Ectodermal cell (in vitro differentiated cells): ENCODE measurements around the gene SRPX.

ENCODE experiments used
- H3K27ac ChIP-seq: 2 replicates; pipeline ENCODE4 v1.7.0; 2013; ENCODE audit warnings: mild to moderate bottlenecking, low read depth, low read length; ENCODE audit not compliant: insufficient read depth, poor library complexity, severe bottlenecking
- H3K27me3 ChIP-seq: 2 replicates; pipeline ENCODE4 v1.7.0; 2013; ENCODE audit warnings: mild to moderate bottlenecking, low read length; ENCODE audit not compliant: insufficient read depth, control insufficient read depth, poor library complexity, severe bottlenecking
- H3K36me3 ChIP-seq: one replicate; pipeline ENCODE4 v1.7.0; 2013; ENCODE audit warnings: low read length; ENCODE audit not compliant: control insufficient read depth, insufficient read depth
- H3K4me1 ChIP-seq: one replicate; pipeline ENCODE4 v1.7.0; 2013; ENCODE audit warnings: low read length; ENCODE audit not compliant: control insufficient read depth, insufficient read depth
- H3K4me3 ChIP-seq: 2 replicates; pipeline ENCODE4 v1.7.0; 2013; ENCODE audit warnings: low read depth, low read length, control low read depth; ENCODE audit not compliant: insufficient read depth
- H3K9me3 ChIP-seq: 2 replicates; pipeline ENCODE4 v1.7.0; 2013; ENCODE audit warnings: mild to moderate bottlenecking, low read length, moderate library complexity; ENCODE audit not compliant: control insufficient read depth
- WGBS, 2 experiments: methylation state at CpG; one replicate each; pipeline ENCODE4 v1.1.7; 2013; ENCODE audit warnings: missing lambda C conversion rate in 2 of 2; 5-methylcytosine and 5-hydroxymethylcytosine counted together

The SRPX gene

DNA sequence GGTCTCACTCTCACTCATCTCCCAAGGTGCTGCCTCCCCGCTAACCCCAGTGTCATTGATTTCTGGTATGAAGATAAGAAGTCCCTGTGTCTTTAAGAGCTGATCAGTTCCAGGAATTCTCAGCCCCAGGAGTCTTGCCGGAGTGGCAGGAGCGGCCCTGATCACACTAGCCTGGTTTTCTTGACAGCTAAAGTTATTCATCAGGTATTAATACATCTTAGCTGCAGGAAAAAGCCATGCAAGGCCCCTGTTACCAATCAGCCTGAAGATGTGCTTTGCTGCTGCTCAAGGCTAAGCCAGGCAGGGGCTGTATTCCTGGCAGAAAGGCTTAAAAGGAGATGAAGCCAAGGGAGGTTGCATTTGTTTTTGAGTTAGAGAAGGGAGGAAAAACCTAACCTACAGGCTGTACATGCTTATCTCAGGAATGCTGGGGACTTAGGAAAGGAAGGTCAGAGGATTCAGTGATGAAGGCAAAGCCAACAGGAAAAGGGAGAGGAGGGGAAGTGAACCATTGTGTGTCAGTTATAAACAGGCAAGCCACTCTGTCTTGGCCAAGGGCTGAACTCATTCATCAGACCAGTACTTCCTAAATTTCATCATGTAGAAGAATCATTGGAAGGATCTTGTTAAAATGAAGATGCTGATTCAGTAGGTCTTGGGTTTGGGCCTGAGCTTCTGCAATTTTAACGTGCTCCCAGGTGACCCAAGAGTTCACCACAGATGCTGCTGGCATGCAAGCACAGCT lies 8.6 kb downstream of the SRPX start:
- Histone ChIP-seq H3K4me1 (no peaks in the 10 kb centered on the region), H3K27ac (no peak overlapping the region), H3K9me3 (no peaks in the 10 kb centered on the region), H3K4me3 (no peak overlapping the region), H3K27me3 (no peaks in the 10 kb centered on the region), H3K36me3 (no peaks in the 10 kb centered on the region)
- WGBS, 2 experiments: 63 to 82% methylated on average over 3 to 4 of the region's 4 CpGs

DNA sequence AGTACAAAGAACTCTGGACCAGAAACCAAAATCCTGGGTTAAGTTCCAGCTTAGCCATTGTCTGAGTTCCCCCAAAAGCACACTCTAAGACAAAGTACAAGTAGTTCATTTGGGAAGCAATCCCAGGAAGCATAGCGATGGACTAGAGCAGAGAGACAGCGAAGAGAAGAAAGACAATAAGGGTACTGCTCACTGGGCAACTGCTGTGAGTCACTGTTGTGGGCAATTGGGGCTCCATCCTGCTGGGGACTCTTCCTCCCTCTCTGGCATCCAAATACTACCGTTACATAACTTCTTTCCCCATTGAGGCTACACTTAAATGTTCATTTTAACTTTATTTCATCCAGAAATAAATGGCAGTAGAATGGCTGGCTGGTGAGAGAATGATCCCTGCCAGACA lies 14.1 kb downstream of the SRPX start:
- Histone ChIP-seq H3K9me3 (no peaks in the 10 kb centered on the region), H3K27ac (no peak overlapping the region), H3K4me3 (no peak overlapping the region), H3K27me3 (no peaks in the 10 kb centered on the region), H3K4me1 (no peaks in the 10 kb centered on the region), H3K36me3 (no peaks in the 10 kb centered on the region)
- WGBS, 2 experiments: 78 to 96% methylated on average over 3 of the region's 3 CpGs

DNA sequence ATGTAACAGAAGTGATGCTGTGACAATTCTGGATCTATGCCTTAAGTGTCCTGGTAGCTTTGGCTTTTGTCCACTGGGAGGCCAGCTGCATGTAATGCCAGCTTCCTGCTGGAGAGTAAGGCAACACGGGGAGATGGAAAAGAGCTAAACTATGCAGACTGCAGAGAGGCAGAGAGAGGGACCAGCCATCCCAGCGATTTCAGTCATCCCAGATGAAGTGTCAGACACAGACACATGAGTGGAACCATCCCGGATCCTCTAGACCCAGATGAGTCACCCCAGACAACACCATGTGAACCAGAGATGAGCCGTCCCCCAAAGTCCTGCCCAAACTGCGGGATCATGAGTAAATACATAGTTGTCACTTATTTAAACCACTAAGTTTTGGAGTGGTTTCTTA lies 14.6 kb downstream of the SRPX start:
- Histone ChIP-seq H3K9me3 (no peaks in the 10 kb centered on the region), H3K4me1 (no peaks in the 10 kb centered on the region), H3K4me3 (no peak overlapping the region), H3K27me3 (no peaks in the 10 kb centered on the region), H3K27ac (no peak overlapping the region), H3K36me3 (no peaks in the 10 kb centered on the region)
- 74 to 91% methylated on average over 3 to 5 of the region's 5 CpGs for WGBS, 2 experiments

DNA sequence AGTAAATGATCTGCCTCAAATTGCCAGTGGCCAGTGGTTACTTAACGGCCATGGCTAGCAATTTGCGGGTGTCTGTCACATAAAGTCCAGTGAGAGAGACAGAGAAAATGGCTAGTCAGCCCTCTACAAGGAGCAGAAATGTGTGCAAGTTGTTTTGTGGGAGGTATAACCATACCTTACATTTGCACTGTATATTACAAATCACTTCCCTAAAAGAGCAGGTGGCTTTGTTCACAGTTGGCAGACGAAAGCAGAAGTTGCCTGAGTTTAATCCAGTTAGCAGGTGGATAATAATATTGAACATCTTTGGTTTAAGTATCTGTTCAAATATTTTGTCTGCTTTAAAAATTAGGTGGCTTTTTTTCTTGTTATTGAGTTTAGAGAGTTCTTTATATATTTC lies 15.6 kb downstream of the SRPX start:
- 83 to 94% methylated on average over 2 to 3 of the region's 3 CpGs for WGBS, 2 experiments

DNA sequence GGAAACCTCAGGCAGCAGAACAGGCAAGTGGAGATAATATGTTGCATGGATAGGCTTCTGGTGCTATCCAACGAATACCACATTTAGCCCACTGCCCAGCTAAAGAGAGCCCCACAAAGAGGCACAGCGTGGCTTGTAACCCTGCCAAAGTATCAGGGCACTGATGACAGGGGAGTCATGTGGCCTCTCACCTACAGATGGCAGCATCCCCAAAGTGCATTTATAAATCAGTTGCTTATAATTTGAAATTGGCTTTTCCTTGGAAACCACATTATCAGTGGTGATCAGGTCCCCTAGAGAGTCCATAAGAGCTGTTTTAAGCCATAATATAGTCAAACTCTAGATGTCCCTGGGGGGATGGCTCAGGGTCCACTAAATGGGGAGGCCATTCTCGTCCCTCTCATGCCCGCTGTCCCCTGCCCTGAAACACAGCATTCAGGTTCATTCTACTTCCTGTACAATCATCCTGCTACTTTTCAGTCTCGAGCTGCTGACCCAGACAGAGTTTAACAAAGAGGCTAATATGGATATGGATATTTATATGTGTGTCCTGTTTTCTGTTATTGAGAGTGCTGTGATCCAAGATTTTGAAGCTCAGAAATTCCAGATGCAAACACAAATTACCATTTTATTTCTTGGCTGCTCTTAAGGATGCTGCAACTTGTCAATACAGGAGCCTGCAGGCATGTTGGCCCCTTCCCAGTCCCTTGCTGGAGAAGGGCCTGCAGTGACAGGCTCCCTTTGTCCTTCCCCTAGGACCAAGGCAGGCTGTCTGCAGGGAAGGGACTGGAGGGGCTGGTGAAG lies 28.5 kb downstream of the SRPX start:
- no peak overlapping the region for H3K4me3 ChIP-seq
- H3K27me3 ChIP-seq: no peaks in the 10 kb centered on the region
- WGBS, 2 experiments: 78 to 79% methylated on average over 3 to 5 of the region's 5 CpGs
- H3K27ac ChIP-seq: no peak overlapping the region
- no peaks in the 10 kb centered on the region for H3K36me3 ChIP-seq
- no peaks in the 10 kb centered on the region for H3K9me3 ChIP-seq
- H3K4me1 ChIP-seq: no peaks in the 10 kb centered on the region

More for the DNA sequence above, 15.6 kb downstream of the SRPX start:
- Histone ChIP-seq H3K36me3 (no peaks in the 10 kb centered on the region), H3K27me3 (no peaks in the 10 kb centered on the region), H3K4me3 (no peak overlapping the region), H3K27ac (no peak overlapping the region), H3K4me1 (no peaks in the 10 kb centered on the region), H3K9me3 (no peaks in the 10 kb centered on the region)

DNA sequence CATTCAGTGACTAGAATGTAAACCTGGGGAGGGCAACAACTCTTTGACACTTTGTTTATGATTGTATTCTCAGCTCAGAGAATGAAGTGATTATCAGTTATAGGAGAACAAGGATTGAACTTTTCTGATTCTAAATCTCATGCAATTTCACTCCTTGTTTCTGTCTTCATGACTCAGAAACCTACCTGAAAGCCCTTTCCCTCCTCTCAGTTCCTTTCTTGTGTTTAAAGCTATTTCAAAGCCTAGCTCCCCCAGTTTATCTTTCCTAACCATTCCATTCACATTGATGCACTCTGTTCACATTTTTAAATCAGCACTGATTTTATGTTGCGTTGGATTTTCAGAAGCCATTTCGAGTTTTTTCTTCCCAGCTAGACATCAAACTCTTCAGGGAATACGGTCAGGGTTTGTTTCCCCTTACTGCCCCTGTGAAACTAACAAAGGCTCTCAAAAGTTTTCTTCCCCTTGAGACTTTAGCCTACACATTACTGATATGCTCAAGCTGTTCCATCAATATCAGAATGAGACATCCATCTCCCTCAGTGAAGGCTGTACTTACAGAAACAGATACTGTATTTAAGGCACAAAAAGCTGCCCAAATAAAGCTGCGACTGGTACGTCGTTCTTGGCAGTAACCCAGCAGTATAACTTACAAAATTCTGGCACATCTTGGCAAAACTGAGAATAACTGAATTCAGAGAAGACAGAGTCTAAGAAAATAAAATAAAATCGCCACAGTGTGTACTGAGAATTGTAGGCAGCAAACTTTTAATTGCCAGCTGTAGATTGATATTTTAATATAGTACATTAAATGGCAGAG lies 31.0 kb downstream of the SRPX start:
- H3K27ac ChIP-seq: no peak overlapping the region
- no peaks in the 10 kb centered on the region for H3K4me1 ChIP-seq
- H3K36me3 ChIP-seq: no peaks in the 10 kb centered on the region
- H3K9me3 ChIP-seq: no peaks in the 10 kb centered on the region
- no peaks in the 10 kb centered on the region for H3K27me3 ChIP-seq
- WGBS, 2 experiments: 93% methylated on average over 7 of the region's 7 CpGs
- no peak overlapping the region for H3K4me3 ChIP-seq

DNA sequence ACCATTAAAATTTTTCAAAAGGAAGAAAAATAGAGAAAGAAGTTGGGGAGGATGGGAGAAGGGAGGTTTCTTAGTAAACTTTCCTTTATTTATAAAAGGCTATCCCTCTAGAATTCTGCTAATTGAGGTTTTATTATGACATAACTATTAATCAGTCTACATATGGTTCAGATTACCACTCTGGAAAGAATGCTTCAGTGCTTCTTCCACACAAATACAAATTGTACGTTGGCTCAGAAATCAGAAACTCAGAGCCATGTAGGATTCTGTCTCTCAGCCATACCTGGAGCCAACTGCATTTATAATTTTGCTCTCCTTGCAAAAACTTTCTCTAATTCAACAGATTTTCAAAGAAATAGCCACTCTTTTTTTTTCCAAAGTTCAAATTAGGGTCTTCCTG lies 37.1 kb downstream of the SRPX start:
- 93 to 100% methylated on average over 1 of the region's 1 CpG for WGBS, 2 experiments
- Histone ChIP-seq H3K36me3 (no peaks in the 10 kb centered on the region), H3K4me3 (no peak overlapping the region)

DNA sequence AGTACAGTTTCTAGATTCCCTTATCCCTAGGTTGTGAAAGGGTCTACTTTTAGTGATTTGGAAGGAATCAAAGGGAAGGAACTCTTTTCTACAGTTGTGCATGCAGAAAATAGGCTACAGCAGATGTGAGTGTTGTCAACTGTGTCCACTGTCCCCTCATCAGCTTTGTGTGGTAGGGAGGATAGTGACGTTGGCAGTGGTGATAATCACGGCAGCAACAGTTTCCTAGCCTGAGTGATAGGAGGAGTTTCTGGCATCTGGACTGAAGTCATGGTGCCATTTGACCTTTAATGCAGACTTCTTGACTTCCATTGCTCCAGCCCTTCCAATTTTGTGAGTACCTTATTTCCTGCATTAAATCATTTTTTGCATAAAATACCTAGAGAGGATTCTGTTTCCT lies 39.3 kb downstream of the SRPX start:
- WGBS, 2 experiments: 100% methylated on average over 2 of the region's 2 CpGs
- no peak overlapping the region for H3K27ac ChIP-seq
- no peaks in the 10 kb centered on the region for H3K9me3 ChIP-seq
- H3K4me1 ChIP-seq: no peaks in the 10 kb centered on the region
- H3K4me3 ChIP-seq: no peak overlapping the region
- H3K27me3 ChIP-seq: no peaks in the 10 kb centered on the region
- no peaks in the 10 kb centered on the region for H3K36me3 ChIP-seq

More for the DNA sequence above, 37.1 kb downstream of the SRPX start:
- no peaks in the 10 kb centered on the region for H3K9me3 ChIP-seq
- H3K27me3 ChIP-seq: no peaks in the 10 kb centered on the region
- H3K4me1 ChIP-seq: no peaks in the 10 kb centered on the region
- no peak overlapping the region for H3K27ac ChIP-seq

DNA sequence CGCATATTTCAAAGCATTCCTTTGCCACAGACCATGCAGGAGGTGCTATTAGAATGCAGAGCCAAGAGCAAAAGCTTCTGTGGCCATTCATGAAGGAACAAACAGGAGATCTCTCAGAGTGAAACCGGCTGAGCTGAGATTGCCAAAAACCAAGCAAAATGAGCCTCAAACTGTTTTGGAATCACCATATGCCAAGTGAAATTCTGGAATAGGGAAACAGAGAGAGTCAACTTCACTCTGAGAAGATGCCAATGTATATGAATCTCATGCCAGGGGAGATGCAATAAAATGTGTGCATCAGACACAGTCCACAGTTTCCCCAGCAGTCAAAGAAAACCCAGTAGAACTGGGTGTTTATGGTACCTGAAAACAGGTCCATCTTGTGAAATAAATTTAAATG lies 42.3 kb downstream of the SRPX start:
- no peak overlapping the region for H3K27ac ChIP-seq
- no peaks in the 10 kb centered on the region for H3K9me3 ChIP-seq
- whole genome bisulfite sequencing, 2 experiments: 31 to 35% methylated on average over 2 of the region's 2 CpGs
- no peaks in the 10 kb centered on the region for H3K4me1 ChIP-seq
- no peak overlapping the region for H3K4me3 ChIP-seq
- no peaks in the 10 kb centered on the region for H3K36me3 ChIP-seq
- no peaks in the 10 kb centered on the region for H3K27me3 ChIP-seq

DNA sequence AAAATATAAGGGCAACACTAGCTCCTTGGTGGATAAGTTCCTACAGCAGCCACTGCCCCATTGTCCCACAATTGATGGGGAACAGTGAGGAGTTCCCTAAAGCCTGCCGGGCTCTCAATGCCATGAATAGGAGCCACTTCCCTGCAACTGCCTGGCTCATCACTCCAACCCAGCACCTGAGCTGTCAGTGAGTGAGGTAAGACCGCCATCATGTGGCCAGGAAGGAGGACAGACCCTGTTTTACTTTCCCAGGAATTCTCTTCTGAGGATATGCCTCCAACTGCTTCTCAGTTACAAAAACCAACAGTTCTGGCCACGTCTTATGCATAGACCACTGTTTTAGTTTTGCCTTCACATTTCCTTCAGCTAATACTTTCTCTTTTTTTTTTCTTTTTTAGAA lies 45.5 kb downstream of the SRPX start:
- Histone ChIP-seq H3K27ac (no peak overlapping the region), H3K36me3 (no peaks in the 10 kb centered on the region), H3K4me3 (no peak overlapping the region), H3K9me3 (no peaks in the 10 kb centered on the region), H3K4me1 (no peaks in the 10 kb centered on the region), H3K27me3 (no peaks in the 10 kb centered on the region)
- WGBS, 2 experiments: 17 to 18% methylated on average over 3 of the region's 3 CpGs
